Effector CD4-positive, alpha-beta T cell (primary cell): ENCODE results near the gene IL32.
"Not testable (repeated sequence)": the region's sequence is repeated elsewhere in the genome, so short reads cannot be mapped to it uniquely, and the experiment has no call there.

Experiments used
- DNase-seq: peaks from one replicate; pipeline ENCODE4 v3.0.0-alpha.2; 2020

The IL32 gene

GRCh38 chr16:3052571-3053329, 12.7 kb upstream of the IL32 start:
- not testable (repeated sequence) for DNase-seq

DNA sequence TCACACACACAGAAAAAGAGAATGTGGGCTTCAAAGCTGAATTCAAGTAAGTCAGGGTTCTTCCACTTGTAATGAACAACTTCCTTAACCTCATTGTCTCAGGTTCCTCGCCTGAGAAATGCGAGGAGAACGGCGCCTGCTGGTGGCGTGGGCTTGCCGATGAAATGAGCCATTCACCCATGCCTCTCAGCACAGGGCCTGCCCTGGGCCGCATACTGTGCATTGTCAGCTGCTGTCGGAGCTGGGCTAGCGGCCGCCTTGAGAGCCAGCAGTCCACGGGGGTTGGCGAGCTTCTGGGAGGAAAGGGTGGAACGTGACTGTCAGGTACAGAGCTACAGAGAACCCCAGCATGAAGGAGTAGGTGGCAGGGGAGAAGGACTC, 12.1 kb upstream of the IL32 start:
- DNase-seq, result not testable (repeated sequence)

- DNase-seq, result no peak
These were observed 10.3 kb upstream of the IL32 start for GRCh38 chr16:3054965-3055733.

DNA sequence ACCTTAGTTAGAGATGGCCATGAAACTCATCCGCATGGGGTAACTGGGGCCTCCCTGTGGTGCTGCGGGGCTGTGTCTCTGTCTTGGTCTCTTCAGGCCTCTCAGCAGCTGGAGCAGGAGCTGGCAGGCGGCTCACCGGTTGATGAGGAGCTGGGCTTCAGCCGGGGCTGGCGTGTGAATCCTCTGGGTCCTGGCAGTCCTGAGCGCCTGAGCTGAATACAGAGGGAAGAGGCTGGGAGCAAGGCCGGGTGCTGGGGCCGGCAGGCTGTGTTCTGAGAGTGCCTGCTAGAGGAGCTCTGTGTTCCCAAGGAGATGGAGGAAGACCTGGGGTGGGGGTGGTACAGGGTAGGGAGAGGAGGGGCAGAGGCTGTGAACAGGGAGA, 9.7 kb upstream of the IL32 start:
- DNase-seq, result not testable (repeated sequence)

- no peak for DNase-seq
These were observed 8.9 kb upstream of the IL32 start for GRCh38 chr16:3056336-3057180.

DNA sequence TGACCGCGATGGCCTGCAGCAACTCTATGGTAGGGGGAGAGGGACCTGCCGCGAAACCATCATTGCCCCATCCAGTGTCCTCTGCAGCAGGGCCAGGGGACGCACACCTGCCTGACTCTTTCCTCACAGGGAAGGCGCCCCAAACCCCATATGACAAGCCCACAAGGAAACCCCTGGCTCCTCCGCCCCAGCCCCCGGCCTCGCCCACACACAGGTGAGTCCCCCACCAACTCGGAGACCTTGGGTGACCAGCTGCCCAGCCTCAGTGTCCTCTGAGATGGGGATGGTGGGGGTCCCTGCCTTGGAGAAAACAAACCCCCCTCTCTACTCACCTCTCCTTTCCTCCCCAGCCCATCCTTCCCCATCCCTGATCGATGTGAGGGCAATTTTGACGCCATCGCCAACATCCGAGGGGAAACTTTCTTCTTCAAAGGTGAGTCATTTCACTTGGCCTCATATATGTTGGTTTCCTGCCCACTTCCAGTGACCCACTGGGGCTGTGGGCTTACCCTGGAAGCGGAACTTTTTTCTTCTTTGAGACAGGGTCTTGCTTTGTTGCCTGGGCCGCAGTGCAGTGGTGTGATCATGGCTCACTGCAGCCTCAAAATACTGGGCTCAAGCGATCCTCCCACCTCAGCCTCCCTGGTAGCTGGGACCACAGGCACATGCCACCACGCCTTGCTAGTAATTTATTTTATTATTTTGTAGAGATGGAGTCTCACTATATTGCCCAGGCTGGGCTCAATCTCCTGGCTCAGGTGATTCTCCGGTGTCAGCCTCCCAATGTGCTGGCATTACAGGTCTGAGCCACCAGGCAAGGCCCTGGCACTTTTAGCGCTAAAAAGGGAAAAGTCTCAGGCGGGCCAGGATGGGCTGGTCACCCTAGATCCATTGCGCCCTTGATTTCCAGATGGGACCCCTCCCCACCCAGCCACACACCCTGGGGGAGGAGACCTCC, 8.0 kb upstream of the IL32 start:
- no peak for DNase-seq

DNA sequence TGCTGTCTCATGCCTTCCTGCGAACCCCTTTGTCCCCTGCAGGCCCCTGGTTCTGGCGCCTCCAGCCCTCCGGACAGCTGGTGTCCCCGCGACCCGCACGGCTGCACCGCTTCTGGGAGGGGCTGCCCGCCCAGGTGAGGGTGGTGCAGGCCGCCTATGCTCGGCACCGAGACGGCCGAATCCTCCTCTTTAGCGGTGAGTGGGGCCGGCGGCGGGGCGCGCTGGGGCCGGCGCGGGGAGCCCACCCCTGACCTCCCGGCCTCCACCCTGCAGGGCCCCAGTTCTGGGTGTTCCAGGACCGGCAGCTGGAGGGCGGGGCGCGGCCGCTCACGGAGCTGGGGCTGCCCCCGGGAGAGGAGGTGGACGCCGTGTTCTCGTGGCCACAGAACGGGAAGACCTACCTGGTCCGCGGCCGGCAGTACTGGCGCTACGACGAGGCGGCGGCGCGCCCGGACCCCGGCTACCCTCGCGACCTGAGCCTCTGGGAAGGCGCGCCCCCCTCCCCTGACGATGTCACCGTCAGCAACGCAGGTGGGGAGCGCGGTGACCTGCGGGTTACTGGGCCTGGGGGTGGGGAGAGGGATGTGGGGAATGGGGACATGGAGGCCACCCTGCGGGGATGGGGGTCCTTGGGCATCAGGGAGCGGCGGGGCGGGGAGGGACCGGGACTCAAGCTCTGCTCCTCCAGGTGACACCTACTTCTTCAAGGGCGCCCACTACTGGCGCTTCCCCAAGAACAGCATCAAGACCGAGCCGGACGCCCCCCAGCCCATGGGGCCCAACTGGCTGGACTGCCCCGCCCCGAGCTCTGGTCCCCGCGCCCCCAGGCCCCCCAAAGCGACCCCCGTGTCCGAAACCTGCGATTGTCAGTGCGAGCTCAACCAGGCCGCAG, 7.1 kb upstream of the IL32 start:
- peak; percentile 39 for DNase-seq

GRCh38 chr16:3059041-3059722, 6.3 kb upstream of the IL32 start:
- DNase-seq, result peak; percentile 80

- DNase-seq, result no peak
These were observed 5.7 kb upstream of the IL32 start for GRCh38 chr16:3059723-3060242.

- no peak for DNase-seq
These were observed 4.9 kb upstream of the IL32 start for GRCh38 chr16:3060339-3061127.

DNA sequence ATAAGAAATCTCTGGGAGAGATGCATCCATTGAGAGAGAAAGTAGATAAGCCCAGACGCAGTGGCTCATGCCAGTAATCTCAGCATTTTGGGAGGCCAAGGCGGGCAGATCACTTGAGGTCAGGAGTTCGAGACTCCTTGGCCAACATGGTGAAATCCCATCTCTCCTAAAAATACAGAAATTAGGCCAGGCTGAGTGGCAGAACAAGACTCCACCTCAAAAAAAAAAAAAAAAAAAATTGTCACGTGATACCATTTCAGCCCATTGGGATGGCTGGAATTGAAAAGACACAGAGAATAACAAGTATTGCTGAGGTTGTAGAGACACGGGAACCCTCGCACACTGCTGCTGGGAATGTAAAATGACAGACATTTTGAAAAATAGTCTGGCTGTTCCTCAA, 2.9 kb upstream of the IL32 start:
- no peak for DNase-seq

DNA sequence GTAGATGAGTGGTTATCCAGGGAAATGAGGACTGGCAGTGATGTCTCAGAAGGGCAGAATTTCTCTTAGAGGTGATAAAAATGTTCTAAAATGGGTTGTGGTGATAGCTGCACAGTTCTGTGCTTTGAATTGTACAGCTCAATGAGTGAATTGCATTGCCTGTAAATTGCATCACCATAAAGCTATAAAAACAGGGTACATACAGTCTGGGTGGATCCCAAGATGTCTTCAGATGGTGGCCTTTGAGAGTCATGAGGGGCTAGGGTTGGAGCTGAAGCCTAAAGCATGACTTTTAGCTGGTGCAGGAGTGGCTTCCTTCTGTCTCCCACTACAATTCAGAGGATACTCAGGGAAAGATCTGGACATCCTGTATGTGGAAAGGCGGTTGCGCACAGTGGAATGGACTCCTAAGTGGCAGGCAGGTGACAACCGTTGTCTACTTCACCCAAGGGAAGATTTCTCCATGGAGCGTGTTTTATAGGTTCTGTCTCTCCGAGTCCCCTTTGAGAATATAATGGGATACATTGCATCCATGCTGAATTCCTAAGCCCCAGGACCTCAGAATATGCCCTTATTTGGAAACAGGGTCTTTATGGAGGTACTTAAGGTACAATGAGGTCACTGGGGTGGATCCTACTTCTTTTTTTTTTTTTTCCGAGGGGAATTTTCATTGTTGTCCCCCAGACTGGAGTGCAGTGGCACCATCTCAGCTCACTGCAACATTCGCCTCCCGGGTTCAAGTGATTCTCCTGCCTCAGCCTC, 1.6 kb upstream of the IL32 start:
- no peak for DNase-seq

DNA sequence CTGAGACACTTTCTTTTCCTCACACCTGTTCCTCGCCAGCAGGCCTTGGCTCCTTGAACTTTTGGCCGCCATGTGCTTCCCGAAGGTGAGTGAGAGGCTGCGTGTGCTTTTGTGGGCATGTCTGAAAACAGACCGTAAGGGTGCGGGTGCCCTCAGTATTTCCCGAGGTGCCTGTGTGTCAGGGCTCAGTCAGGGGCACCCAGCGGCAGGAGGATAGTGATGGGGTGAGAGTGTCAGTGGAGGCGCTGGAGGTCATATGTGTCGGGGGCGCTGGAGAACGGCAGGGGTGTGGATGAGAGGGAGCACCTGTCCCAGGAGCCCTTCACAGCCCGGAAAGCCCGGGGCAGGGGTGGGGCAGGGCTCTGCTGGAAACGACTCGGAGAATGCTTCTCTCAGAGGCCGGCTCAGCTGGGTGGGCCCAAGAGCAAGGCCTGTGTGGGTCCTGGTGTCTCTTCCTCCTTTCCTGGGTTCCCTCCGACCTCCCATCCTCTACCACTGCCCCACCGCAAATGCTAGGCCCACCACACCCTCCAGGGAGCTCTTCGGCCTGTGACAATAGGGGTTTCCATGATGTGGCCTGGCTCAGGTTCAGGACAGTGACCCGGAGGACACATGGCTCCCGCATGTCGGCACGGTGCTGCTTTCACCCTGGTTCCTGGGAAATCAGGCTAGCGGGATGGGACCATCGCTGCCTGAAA, 451 bp downstream of the IL32 start:
- DNase-seq, result no peak

- DNase-seq, result no peak
These were observed 954 bp downstream of the IL32 start for GRCh38 chr16:3066440-3066748.

DNA sequence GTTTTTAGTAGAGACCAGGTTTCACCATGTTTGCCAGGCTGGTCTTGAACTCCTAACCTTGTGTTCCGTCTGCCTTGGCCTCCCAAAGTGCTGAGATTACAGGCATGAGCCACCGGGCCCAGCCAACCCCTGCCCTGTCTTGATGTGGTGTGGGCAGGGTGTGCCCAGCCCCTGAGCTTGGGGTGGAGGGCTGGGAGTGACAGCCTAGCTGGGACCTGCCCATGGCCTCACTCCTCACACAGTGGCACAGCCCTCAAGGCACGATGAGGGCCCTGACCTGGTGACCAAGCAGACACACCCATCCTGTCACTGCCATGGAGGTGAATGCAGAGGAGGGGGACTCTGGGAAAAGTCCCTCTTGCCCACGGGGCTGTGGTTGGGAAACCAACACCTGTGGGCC, 3.0 kb downstream of the IL32 start:
- DNase-seq, result no peak

- DNase-seq, result not testable (repeated sequence)
These were observed 3.7 kb downstream of the IL32 start for GRCh38 chr16:3069146-3069545.

- DNase-seq, result no peak
These were observed 5.2 kb downstream of the IL32 start for GRCh38 chr16:3070608-3071111.

- DNase-seq, result no peak
These were observed 6.2 kb downstream of the IL32 start for GRCh38 chr16:3071655-3072054.
